ENCODE measurements around the gene SPIRE1.

Gene SPIRE1

DNA sequence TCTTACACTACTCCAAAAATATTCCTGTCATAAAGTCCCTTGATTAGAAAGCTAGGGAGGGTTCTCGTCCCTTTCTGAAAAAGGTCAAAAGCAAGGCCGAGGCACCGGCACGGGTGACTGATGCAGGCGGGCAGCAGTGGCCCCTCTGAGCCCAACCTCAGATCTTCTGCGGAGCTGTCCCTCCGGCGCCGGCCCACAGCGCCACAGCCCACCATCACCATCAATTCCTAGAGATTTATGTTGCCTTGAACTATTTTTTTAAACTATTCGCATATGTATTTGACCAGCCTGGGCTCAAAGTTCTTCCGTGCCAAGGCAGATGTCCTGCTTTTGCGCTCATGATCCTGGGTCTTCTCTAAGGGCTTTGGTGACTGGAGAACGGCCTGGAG, 223.4 kb downstream of the SPIRE1 start:
- FAIRE-seq (no peak), DNase-seq (ENCODE audit: insufficient read length, low spot score) (no peak)
- no peak for TF ChIP-seq POLR2A (IDR thresholded peaks at IDR 0.05; ENCODE audit: low read depth, low read length)

GRCh38 chr18:12433829-12434540, 223.9 kb downstream of the SPIRE1 start:
- FAIRE-seq, result no peak
- no peak for DNase-seq (ENCODE audit: insufficient read length, low spot score)
- TF ChIP-seq POLR2A (IDR thresholded peaks at IDR 0.05; ENCODE audit: low read depth, low read length), result no peak

- TF ChIP-seq POLR2A (IDR thresholded peaks at IDR 0.05; ENCODE audit: low read depth, low read length), result no peak
- FAIRE-seq (no peak), DNase-seq (ENCODE audit: insufficient read length, low spot score) (no peak)
Measured at GRCh38 chr18:12432881-12433280, 225.0 kb downstream of the SPIRE1 start.

DNA sequence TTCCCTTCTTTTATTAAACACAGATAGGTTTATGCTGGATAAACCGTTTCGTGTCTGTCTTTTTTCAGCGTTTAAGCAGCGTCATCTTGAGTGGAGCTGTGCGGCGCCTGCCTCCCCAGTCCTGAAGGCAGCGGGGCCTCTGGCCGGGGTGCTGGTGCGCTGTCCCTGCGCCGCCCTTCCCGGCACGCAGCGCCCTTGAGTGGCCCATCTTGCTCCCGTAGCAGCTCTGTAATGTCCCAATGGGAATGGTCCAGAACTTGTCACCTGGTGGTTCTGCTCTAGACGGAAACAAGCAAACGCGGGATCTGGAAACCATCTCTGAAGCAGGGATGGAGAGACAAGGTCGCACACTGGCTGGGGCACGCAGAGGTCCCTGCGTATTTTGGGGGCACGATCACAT, 225.7 kb downstream of the SPIRE1 start:
- FAIRE-seq (no peak), DNase-seq (ENCODE audit: insufficient read length, low spot score) (no peak)
- no peak for TF ChIP-seq POLR2A (IDR thresholded peaks at IDR 0.05; ENCODE audit: low read depth, low read length)

- FAIRE-seq (no peak), DNase-seq (ENCODE audit: insufficient read length, low spot score) (no peak)
- no peak for TF ChIP-seq POLR2A (IDR thresholded peaks at IDR 0.05; ENCODE audit: low read depth, low read length)
Measured at GRCh38 chr18:12431561-12431960, 226.3 kb downstream of the SPIRE1 start.

DNA sequence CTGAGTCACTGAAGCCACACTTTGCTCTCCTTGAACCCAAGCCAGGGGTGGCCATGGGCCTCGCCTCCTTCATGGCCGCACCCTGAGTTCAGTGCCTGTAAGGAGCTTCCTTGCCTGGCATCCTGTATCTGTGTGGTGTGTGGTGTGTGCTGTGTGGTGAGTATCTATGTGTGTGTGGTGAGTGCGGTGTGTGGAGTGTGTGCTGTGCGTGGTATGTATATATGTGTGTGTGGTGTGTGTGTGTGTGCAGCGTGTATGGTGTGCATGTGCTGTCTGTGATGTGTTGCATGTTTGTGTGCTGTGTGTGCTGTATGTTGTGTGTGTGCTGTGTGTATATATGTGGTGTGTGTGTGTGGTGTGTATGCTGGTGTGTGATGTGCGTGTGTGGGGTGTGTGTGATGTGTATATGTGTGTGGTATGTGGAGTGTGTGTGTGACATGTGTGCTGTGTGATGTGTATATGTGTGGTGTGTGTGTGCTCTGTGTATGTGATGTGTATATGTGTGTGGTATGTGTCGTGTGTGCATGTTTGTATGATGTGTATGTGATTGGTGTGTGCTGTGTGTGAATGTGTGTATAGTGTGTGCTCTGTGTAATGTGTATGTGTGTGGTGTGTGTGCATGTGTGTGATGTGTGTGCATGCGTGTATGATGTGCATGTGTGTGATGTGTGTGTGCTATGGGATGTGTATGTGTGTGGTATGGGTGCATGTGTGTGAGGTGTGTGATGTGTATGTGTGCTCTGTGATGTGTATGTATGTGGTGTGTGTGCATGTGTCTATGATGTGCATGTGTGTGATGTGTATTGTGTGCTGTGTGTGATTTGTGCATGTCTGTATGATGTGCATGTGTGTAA, 227.5 kb downstream of the SPIRE1 start:
- DNase-seq (ENCODE audit: insufficient read length, low spot score) (no peak), FAIRE-seq (no peak)
- TF ChIP-seq POLR2A (IDR thresholded peaks at IDR 0.05; ENCODE audit: low read depth, low read length), result no peak

DNA sequence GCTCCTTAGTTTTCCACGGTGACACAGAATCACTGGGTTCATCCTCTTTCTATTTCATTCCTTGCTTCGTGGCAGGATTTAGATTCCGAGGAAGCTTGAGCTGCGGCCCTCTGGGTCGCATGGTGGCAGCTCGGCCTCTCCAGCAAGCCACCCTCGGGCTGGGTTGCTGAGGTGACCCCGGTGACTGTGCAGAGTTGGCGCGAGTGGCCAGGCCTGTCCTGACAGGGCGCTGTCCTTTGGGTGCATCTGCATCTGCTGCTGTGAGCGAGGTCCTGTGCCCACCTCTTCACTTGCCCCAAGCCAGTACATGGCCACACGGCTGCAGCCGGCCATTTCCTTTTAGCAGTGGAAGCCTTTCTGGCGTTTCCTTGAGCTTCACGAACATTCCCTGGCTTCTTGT, 228.4 kb downstream of the SPIRE1 start:
- no peak for TF ChIP-seq POLR2A (IDR thresholded peaks at IDR 0.05; ENCODE audit: low read depth, low read length)
- FAIRE-seq (no peak), DNase-seq (ENCODE audit: insufficient read length, low spot score) (no peak)

DNA sequence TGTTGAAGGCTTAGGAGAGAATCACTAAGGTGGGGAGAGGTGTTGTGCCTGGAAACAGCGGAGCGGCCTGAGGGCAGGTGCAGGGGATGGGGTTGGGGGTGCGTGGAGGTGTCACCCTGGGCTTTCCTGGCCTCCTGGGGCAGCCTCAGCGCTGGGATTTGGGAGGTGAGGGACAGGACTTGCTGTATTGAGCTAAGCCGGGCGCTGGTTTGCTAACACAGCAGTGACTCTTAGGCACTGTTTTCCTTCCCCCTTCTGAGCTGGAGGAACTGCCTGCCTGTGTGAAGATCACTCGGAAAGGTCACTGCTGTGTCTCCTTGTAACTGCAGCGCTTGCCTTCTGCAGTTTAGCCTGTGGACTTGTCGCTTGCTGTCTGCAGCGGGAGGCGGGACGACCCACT, 229.0 kb downstream of the SPIRE1 start:
- TF ChIP-seq POLR2A (IDR thresholded peaks at IDR 0.05; ENCODE audit: low read depth, low read length), result no peak
- FAIRE-seq, result no peak
- DNase-seq (ENCODE audit: insufficient read length, low spot score), result no peak

DNA sequence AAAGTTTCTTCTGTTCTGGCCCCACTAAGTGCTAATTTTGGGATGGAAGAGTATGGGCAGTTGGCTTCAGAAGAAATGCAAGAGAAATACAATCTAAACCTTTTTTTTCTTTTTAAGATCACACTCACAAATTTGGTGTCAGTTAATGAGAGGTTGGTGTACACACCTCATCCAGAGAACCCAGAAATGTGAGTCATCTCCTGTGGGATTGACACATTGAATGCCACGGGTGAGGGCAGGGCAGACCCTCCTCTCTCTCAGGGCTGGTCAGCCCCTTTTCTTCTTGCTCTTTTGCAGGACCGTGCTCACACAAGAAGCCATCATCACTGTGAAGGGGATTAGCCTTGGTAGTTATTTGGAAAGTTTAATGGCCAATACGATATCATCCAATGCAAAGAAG, 231.0 kb downstream of the SPIRE1 start:
- FAIRE-seq, result no peak

DNA sequence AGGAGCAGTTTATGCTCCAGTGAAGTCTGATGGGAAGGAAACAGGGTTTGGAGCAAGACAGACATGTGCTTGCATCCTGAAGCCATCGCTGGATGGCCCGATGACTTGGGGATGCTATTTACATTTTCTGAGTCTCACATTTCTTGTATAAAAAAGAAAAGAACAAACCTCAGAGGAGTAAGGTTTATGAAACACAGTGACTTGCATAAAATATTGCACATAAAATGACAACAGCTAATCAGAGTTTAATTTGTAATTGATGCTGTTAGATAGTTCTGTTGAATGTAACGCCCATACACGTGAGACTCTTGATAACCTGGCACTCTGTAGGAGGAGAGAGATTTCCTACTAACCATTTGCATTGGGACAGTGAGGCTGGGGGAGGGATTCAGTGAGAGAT, 233.7 kb downstream of the SPIRE1 start:
- DNase-seq (ENCODE audit: insufficient read length, low spot score), result no peak
- FAIRE-seq, result no peak
- no peak for TF ChIP-seq POLR2A (IDR thresholded peaks at IDR 0.05; ENCODE audit: low read depth, low read length)

More for the DNA sequence above, 231.0 kb downstream of the SPIRE1 start:
- DNase-seq (ENCODE audit: insufficient read length, low spot score), result no peak
- no peak for TF ChIP-seq POLR2A (IDR thresholded peaks at IDR 0.05; ENCODE audit: low read depth, low read length)

GRCh38 chr18:12423820-12424219, 234.1 kb downstream of the SPIRE1 start:
- TF ChIP-seq POLR2A (IDR thresholded peaks at IDR 0.05; ENCODE audit: low read depth, low read length), result no peak
- no peak for FAIRE-seq
- no peak for DNase-seq (ENCODE audit: insufficient read length, low spot score)

DNA sequence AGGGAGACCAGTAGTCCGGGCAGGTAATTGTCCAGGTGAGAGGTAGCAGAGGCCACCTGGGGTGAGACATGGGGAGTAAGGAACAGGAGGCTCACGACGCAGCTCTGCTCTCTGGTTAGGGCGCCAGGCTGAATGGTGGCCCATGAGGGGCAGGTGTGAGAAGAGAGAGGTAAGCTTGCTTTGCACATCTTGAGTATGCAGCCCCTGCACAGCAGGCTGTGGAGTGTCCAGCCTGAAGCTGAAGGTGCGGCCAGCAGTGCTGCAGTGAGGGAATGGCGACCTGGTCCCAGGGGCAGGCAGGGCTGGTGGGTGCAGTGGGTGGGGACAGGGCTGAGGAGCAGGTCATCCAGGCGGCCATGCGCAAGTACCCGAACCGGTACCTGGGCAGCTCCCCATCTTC, 234.5 kb downstream of the SPIRE1 start:
- FAIRE-seq (no peak), DNase-seq (ENCODE audit: insufficient read length, low spot score) (no peak)
- TF ChIP-seq POLR2A (IDR thresholded peaks at IDR 0.05; ENCODE audit: low read depth, low read length), result no peak

- no peak for DNase-seq (ENCODE audit: insufficient read length, low spot score)
- TF ChIP-seq POLR2A (IDR thresholded peaks at IDR 0.05; ENCODE audit: low read depth, low read length), result no peak
- no peak for FAIRE-seq
Measured at GRCh38 chr18:12422936-12423335, 235.0 kb downstream of the SPIRE1 start.

DNA sequence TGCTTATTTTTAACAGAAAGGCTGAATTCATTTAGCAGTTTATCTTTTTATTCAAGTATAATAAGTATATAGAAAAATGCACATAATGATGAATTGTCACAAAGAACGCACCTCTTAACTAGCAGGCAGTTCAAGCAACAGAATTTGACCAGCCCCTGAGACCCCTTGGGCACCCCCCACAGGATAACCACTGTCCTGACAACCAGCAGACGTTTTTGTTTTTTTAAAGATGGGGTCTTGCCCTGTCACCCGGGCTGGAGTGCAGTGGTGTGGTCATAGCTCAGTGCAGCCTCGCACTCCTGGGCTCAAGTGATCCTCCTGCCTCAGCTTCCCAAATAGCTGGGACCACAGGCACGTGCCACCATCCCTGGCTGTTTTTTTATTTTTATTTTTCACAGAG, 236.2 kb downstream of the SPIRE1 start:
- TF ChIP-seq POLR2A (IDR thresholded peaks at IDR 0.05; ENCODE audit: low read depth, low read length), result no peak
- FAIRE-seq (no peak), DNase-seq (ENCODE audit: insufficient read length, low spot score) (no peak)
